CD14-positive monocyte (primary cell): ENCODE results near the gene ABCB8. TPM values are rescaled to one million over a fixed set of nuclear protein-coding genes. Genes with fewer than 3 reads are reported as not detected.

Source experiments
- DNase-seq, 3 donors: peaks; one replicate each; pipeline ENCODE4 v3.0.0-alpha.2; 2011 to 2022
- H2AFZ ChIP-seq: 2 replicates; pipeline ENCODE4 v1.6.0; 2012; ENCODE audit warnings: mild to moderate bottlenecking, low read depth, low read length, inconsistent platforms; ENCODE audit not compliant: insufficient read depth, poor library complexity, severe bottlenecking
- H3K27ac ChIP-seq, 2 donors: 1 replicate in 1 of 2; 2 replicates in 1 of 2; pipeline ENCODE4 v1.5.1; 2012 to 2013; ENCODE audit warnings: low read length in 2 of 2, control low read depth in 1 of 2, inconsistent platforms in 1 of 2, low read depth in 1 of 2, mild to moderate bottlenecking in 1 of 2
- H3K27me3 ChIP-seq, 2 donors: one replicate each; pipeline versions ENCODE4 v1.6.0 to v1.6.1; 2011 to 2013; ENCODE audit warnings: low read length in 2 of 2; ENCODE audit not compliant: control insufficient read depth in 2 of 2, insufficient read depth in 2 of 2
- H3K36me3 ChIP-seq, 2 donors: replicated peaks in 1 of 2; 1 replicate in 1 of 2; 2 replicates in 1 of 2; pipeline versions ENCODE4 v1.5.1 to v1.6.1; 2012 to 2013; ENCODE audit warnings: low read length in 2 of 2, control low read depth in 1 of 2, inconsistent platforms in 1 of 2, mild to moderate bottlenecking in 1 of 2; ENCODE audit not compliant: insufficient read depth in 2 of 2, control insufficient read depth in 1 of 2
- H3K4me1 ChIP-seq, 2 donors: 1 replicate in 1 of 2; 2 replicates in 1 of 2; pipeline versions ENCODE4 v1.5.1 to v1.6.1; 2012 to 2013; ENCODE audit warnings: low read length in 2 of 2, control low read depth in 1 of 2, inconsistent platforms in 1 of 2, mild to moderate bottlenecking in 1 of 2, moderate library complexity in 1 of 2; ENCODE audit not compliant: insufficient read depth in 2 of 2, control insufficient read depth in 1 of 2
- H3K4me2 ChIP-seq: replicated peaks from 2 replicates; pipeline ENCODE3; 2012; ENCODE audit warnings: low read length, moderate library complexity, mild to moderate bottlenecking; ENCODE audit not compliant: poor library complexity, severe bottlenecking; ENCODE audit errors: extremely low read depth
- H3K4me3 ChIP-seq, 3 experiments: fragments of 200-600 bp in 1 of 3; sonication (generic) in 1 of 3; replicated peaks in 1 of 3; 1 replicate in 2 of 3; 2 replicates in 1 of 3; pipeline ENCODE4 v1.5.1; 2011 to 2013; ENCODE audit warnings: low read length in 3 of 3, mild to moderate bottlenecking in 3 of 3, control low read depth in 2 of 3, low read depth in 2 of 3, inconsistent platforms in 1 of 3, moderate library complexity in 1 of 3
- H3K79me2 ChIP-seq: 2 replicates; pipeline ENCODE4 v1.6.0; 2012; ENCODE audit warnings: mild to moderate bottlenecking, control low read depth, inconsistent platforms, low read length, moderate library complexity; ENCODE audit not compliant: insufficient read depth
- H3K9ac ChIP-seq: 2 replicates; pipeline ENCODE4 v1.6.0; 2017; ENCODE audit warnings: low read length, mild to moderate bottlenecking; ENCODE audit not compliant: insufficient read depth, poor library complexity, severe bottlenecking
- H3K9me3 ChIP-seq, 2 donors: replicated peaks in 1 of 2; 1 replicate in 1 of 2; 2 replicates in 1 of 2; pipeline versions ENCODE4 v1.5.1 to v1.6.1; 2012 to 2013; ENCODE audit warnings: low read length in 2 of 2, control low read depth in 1 of 2; ENCODE audit not compliant: control insufficient read depth in 1 of 2, insufficient read depth in 1 of 2
- H4K20me1 ChIP-seq: 2 replicates; pipeline ENCODE4 v1.6.0; 2012; ENCODE audit warnings: mild to moderate bottlenecking, low read length, control low read depth, moderate library complexity; ENCODE audit not compliant: insufficient read depth
- H3K27ac Mint-ChIP-seq, 7 donors: one replicate each; pipeline ENCODE4 v1.8.0; 2020; ENCODE audit warnings: mild to moderate bottlenecking in 7 of 7, mixed read lengths in 7 of 7, moderate library complexity in 6 of 7, inconsistent platforms in 2 of 7
- H3K27me3 Mint-ChIP-seq, 3 donors: one replicate each; pipeline ENCODE4 v1.8.0; 2021 to 2022; ENCODE audit warnings: low read depth in 3 of 3, mild to moderate bottlenecking in 3 of 3, mixed read lengths in 3 of 3, moderate library complexity in 3 of 3, inconsistent platforms in 1 of 3
- H3K36me3 Mint-ChIP-seq, 2 donors: one replicate each; pipeline ENCODE4 v1.8.0; 2020; ENCODE audit warnings: mixed read lengths in 2 of 2, inconsistent platforms in 1 of 2, mild to moderate bottlenecking in 1 of 2
- H3K4me1 Mint-ChIP-seq: one replicate; pipeline ENCODE4 v1.8.0; 2020; ENCODE audit warnings: mild to moderate bottlenecking, mixed read lengths
- H3K4me3 Mint-ChIP-seq, 2 donors: one replicate each; pipeline ENCODE4 v1.8.0; 2020; ENCODE audit warnings: mild to moderate bottlenecking in 2 of 2, mixed read lengths in 2 of 2, moderate library complexity in 1 of 2
- H3K9me3 Mint-ChIP-seq, 7 donors: one replicate each; pipeline ENCODE4 v1.8.0; 2020 to 2022; ENCODE audit warnings: mixed read lengths in 7 of 7, mild to moderate bottlenecking in 6 of 7, moderate library complexity in 6 of 7, inconsistent platforms in 2 of 7
- CTCF ChIP-seq: fragments of 200-600 bp; IDR thresholded peaks from one replicate; pipeline ENCODE4 v1.8.0; 2022; ENCODE audit warnings: antibody characterized with exemption, mild to moderate bottlenecking
- WGBS: methylation state at CpG from one replicate; pipeline ENCODE4 v1.1.5; 2013; ENCODE audit warnings: missing lambda C conversion rate; ENCODE audit not compliant: insufficient coverage; 5-methylcytosine and 5-hydroxymethylcytosine counted together
- intact Hi-C, 2 donors: fragments of 100-400 bp; cut with micrococcal nuclease; formaldehyde crosslinking; loops; one replicate each; pipeline versions ENCODE4 v1.15.0 to v1.15.1; 2023
- polyA plus RNA-seq, 3 donors: library from polyadenylated mRNA; depleted of rRNA in 1 of 3; unstranded in 2 of 3; stranded (reverse) in 1 of 3; fragments of 300-500 nt in 2 of 3; fragments of >200 nt in 1 of 3; fragmentation: Illumina TruSeq in 2 of 3; gene quantifications; 1 replicate in 2 of 3; 2 replicates in 1 of 3; pipeline ENCODE4 v1.2.3, GENCODE V29; 2012 to 2021

ABCB8 gene
- polyA plus RNA-seq, 3 donors: 9.3 to 19.9 (median 9.5) TPM

- peaks cover 0 to 2% (median 0%) of the 10 kb centered on the region in 7 donors for H3K9me3 Mint-ChIP-seq
- H3K4me1 Mint-ChIP-seq: peaks cover 17% of the 10 kb centered on the region
- H2AFZ ChIP-seq: no peak overlapping the region
- H3K4me3 ChIP-seq: no peak overlapping the region
- intact Hi-C loops: loop anchor here in 1 of 2 donors (10.0 kb wide), 1 partner anchor 56 kb away; no protein-coding TSS in a partner anchor
- no peaks in the 10 kb centered on the region for H3K27me3 ChIP-seq
- H3K27ac ChIP-seq: peak overlapping the region in 1 of 2 donors; percentile 69
- WGBS: 84% methylated on average over 5 of the region's 12 CpGs
- no peak overlapping the region for H3K4me2 ChIP-seq
- H3K27me3 Mint-ChIP-seq: peaks cover 0 to 6% (median 0%) of the 10 kb centered on the region in 3 donors
- peaks cover 28 to 34% of the 10 kb centered on the region in 2 donors for H3K36me3 ChIP-seq
- no peaks in the 10 kb centered on the region for H3K9me3 ChIP-seq
- no peaks in the 10 kb centered on the region for H3K79me2 ChIP-seq
- no peaks in the 10 kb centered on the region for H4K20me1 ChIP-seq
- H3K9ac ChIP-seq: peak overlapping the region; percentile 27
- peak overlapping the region in 1 of 2 donors; percentile 24 for H3K4me3 Mint-ChIP-seq
- peak; percentile 85 to 89 (median 87) for DNase-seq
- TF ChIP-seq CTCF: no peak
- H3K4me1 ChIP-seq: peaks cover 10 to 15% of the 10 kb centered on the region in 2 donors
- peak overlapping the region; percentile 48 to 84 (median 79) for H3K27ac Mint-ChIP-seq
- H3K36me3 Mint-ChIP-seq: peaks cover 24 to 46% of the 10 kb centered on the region in 2 donors
Measured at GRCh38 chr7:151038951-151039849, 10.9 kb downstream of the ABCB8 start.

GRCh38 chr7:151039850-151040548 is 11.7 kb downstream of the ABCB8 start:
- 56% methylated on average over 13 of the region's 18 CpGs for WGBS
- intact Hi-C loops: loop anchor here in 1 of 2 donors (10.0 kb wide), 1 partner anchor 55 kb away; no protein-coding TSS in a partner anchor
- H3K36me3 Mint-ChIP-seq: peaks cover 20 to 46% of the 10 kb centered on the region in 2 donors

More at GRCh38 chr7:151039850-151040548, 11.7 kb downstream of the ABCB8 start:
- DNase-seq: peak in 1 of 3 donors; percentile 17
- H3K9me3 ChIP-seq: no peaks in the 10 kb centered on the region
- H4K20me1 ChIP-seq: no peaks in the 10 kb centered on the region
- H3K4me3 Mint-ChIP-seq: peak overlapping the region in 1 of 2 donors; percentile 24
- H3K9me3 Mint-ChIP-seq: peaks cover 0 to 2% (median 0%) of the 10 kb centered on the region in 7 donors
- peaks cover 20 to 26% of the 10 kb centered on the region in 2 donors for H3K36me3 ChIP-seq
- H3K4me3 ChIP-seq: no peak overlapping the region
- peak overlapping the region in 1 of 2 donors; percentile 11 for H3K27ac ChIP-seq
- H3K4me1 Mint-ChIP-seq: peaks cover 17% of the 10 kb centered on the region
- no peaks in the 10 kb centered on the region for H3K27me3 ChIP-seq
- H3K9ac ChIP-seq: no peak overlapping the region
- no peak overlapping the region for H2AFZ ChIP-seq
- no peak for TF ChIP-seq CTCF
- peaks cover 10 to 15% of the 10 kb centered on the region in 2 donors for H3K4me1 ChIP-seq
- H3K27me3 Mint-ChIP-seq: peaks cover 0 to 6% (median 0%) of the 10 kb centered on the region in 3 donors
- H3K4me2 ChIP-seq: no peak overlapping the region
- no peaks in the 10 kb centered on the region for H3K79me2 ChIP-seq
- peak overlapping the region in 4 of 7 donors; percentile 48 to 84 (median 78) for H3K27ac Mint-ChIP-seq
